ENCODE data around the gene SERP2. TPM values are rescaled to one million over a fixed set of nuclear protein-coding genes. Genes with fewer than 3 reads are reported as not detected.
A peak's percentile ranks its signal among the peaks of the same experiment; 100 is the strongest.

The SERP2 gene
- total and polyA plus RNA-seq, 2 of the 13 experiments (the other 11 are each of a cell fraction or from before 2014, with no cell fraction given) = not detected

DNA sequence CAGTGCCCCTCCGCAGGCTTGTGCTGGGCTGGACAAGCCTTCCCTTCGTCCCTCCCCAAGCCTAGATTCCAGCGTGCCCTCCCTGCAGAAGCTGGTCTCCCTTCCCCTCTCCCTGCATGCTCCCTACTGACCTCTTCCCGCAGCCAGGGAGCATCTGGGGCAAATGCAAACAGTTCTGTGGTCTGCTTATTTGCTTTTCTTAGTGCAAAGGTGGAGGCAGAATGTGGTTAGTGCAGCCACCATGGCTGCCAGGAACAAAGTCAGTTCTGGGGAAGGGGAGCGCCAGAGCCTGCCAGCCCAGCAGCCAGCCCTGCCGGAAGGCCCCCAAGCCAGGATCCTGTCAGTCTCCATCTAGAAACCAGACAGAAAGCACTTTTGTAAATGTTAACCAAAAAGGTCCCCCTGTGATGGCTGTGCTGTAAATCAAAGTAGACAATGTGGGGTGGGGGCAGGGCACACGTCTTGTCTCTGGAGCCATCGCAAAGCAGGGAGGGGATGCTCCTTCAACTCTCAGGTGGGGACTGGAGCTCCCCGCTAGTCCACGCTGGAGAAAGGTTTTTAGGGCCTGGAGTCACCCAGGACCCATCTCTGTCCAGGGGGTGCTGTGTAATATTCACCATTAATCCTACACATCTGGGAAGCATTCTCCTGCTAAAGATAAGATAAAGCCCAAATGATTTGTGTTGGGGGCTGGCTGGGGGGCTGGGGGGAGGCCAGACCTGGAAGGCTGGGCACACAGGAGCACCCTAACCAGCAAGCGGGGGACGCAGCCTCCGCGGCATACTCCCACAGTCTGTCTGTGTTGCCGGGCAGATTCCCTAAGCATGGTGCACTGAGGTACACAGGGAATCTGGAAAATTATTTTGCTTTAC is 30.9 kb downstream of the SERP2 start (continued):
- 0 out of 2 replicates have a peak, but pooled peaks have one; percentile 18 for TF ChIP-seq SIN3A (IDR thresholded peaks at IDR 0.05; ENCODE audit: borderline replicate concordance, low read depth, low read length)
- TF ChIP-seq FOXO1 (CRISPR knock-in tag; IDR thresholded peaks at IDR 0.05) = peak; percentile 79; the same call in 1 of the 2 replicates
- TF ChIP-seq KDM4B (CRISPR knock-in tag; IDR thresholded peaks at IDR 0.05) = peak; percentile 59; the same call in 1 of the 2 replicates
- TF ChIP-seq NFE2L2 (IDR thresholded peaks at IDR 0.05; ENCODE audit: low read length) = no peak; the same call in 1 of the 2 replicates
- TF ChIP-seq, protein P1, sequence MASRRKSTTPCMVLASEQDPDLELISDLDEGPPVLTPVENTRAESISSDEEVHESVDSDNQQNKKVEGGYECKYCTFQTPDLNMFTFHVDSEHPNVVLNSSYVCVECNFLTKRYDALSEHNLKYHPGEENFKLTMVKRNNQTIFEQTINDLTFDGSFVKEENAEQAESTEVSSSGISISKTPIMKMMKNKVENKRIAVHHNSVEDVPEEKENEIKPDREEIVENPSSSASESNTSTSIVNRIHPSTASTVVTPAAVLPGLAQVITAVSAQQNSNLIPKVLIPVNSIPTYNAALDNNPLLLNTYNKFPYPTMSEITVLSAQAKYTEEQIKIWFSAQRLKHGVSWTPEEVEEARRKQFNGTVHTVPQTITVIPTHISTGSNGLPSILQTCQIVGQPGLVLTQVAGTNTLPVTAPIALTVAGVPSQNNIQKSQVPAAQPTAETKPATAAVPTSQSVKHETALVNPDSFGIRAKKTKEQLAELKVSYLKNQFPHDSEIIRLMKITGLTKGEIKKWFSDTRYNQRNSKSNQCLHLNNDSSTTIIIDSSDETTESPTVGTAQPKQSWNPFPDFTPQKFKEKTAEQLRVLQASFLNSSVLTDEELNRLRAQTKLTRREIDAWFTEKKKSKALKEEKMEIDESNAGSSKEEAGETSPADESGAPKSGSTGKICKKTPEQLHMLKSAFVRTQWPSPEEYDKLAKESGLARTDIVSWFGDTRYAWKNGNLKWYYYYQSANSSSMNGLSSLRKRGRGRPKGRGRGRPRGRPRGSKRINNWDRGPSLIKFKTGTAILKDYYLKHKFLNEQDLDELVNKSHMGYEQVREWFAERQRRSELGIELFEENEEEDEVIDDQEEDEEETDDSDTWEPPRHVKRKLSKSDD (CRISPR knock-in tag; IDR thresholded peaks at IDR 0.05; ENCODE audit: low read depth) = peak; percentile 37; the same call in 1 of the 2 replicates
- no peak for TF ChIP-seq RCOR2 (CRISPR knock-in tag; IDR thresholded peaks at IDR 0.05)
- TF ChIP-seq ZFP41 (CRISPR knock-in tag; IDR thresholded peaks at IDR 0.05; ENCODE audit: borderline replicate concordance) = peak; percentile 67; the same call in 1 of the 2 replicates
- 0 out of 2 replicates have a peak, but pooled peaks have one; percentile 23 for TF ChIP-seq HIVEP1 (CRISPR knock-in tag; IDR thresholded peaks at IDR 0.05)
- TF ChIP-seq ZNF510 (CRISPR knock-in tag; IDR thresholded peaks at IDR 0.05; ENCODE audit: low read depth) = no peak
- TF ChIP-seq, protein P2, sequence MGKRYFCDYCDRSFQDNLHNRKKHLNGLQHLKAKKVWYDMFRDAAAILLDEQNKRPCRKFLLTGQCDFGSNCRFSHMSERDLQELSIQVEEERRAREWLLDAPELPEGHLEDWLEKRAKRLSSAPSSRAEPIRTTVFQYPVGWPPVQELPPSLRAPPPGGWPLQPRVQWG (CRISPR knock-in tag; IDR thresholded peaks at IDR 0.05; ENCODE audit: borderline replicate concordance, low read depth) = no peak
- no peak for TF ChIP-seq SATB2 (CRISPR knock-in tag; IDR thresholded peaks at IDR 0.05)
- TF ChIP-seq ZNF724P (CRISPR knock-in tag; IDR thresholded peaks at IDR 0.05; ENCODE audit: borderline replicate concordance) = peak; percentile 66; the same call in 1 of the 2 replicates
- TF ChIP-seq ZMAT3 (CRISPR knock-in tag; conservative IDR thresholded peaks at IDR 0.05) = peak; percentile 71; the same call in 1 of the 2 replicates
- TF ChIP-seq TAF15 (IDR thresholded peaks at IDR 0.05; ENCODE audit: low read depth, low read length, poor library complexity, severe bottlenecking) = no peak
- TF ChIP-seq RXRB (CRISPR knock-in tag; IDR thresholded peaks at IDR 0.05; ENCODE audit: borderline replicate concordance) = peak; percentile 92
- TF ChIP-seq GZF1 (CRISPR knock-in tag; IDR thresholded peaks at IDR 0.05) = no peak
- TF ChIP-seq, protein P3, sequence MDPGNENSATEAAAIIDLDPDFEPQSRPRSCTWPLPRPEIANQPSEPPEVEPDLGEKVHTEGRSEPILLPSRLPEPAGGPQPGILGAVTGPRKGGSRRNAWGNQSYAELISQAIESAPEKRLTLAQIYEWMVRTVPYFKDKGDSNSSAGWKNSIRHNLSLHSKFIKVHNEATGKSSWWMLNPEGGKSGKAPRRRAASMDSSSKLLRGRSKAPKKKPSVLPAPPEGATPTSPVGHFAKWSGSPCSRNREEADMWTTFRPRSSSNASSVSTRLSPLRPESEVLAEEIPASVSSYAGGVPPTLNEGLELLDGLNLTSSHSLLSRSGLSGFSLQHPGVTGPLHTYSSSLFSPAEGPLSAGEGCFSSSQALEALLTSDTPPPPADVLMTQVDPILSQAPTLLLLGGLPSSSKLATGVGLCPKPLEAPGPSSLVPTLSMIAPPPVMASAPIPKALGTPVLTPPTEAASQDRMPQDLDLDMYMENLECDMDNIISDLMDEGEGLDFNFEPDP (CRISPR knock-in tag; conservative IDR thresholded peaks at IDR 0.05) = no peak
- TF ChIP-seq, protein P4, sequence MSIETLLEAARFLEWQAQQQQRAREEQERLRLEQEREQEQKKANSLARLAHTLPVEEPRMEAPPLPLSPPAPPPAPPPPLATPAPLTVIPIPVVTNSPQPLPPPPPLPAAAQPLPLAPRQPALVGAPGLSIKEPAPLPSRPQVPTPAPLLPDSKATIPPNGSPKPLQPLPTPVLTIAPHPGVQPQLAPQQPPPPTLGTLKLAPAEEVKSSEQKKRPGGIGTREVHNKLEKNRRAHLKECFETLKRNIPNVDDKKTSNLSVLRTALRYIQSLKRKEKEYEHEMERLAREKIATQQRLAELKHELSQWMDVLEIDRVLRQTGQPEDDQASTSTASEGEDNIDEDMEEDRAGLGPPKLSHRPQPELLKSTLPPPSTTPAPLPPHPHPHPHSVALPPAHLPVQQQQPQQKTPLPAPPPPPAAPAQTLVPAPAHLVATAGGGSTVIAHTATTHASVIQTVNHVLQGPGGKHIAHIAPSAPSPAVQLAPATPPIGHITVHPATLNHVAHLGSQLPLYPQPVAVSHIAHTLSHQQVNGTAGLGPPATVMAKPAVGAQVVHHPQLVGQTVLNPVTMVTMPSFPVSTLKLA (IDR thresholded peaks at IDR 0.05) = no peak
- TF ChIP-seq PTBP1 (IDR thresholded peaks at IDR 0.05; ENCODE audit: low read depth, low read length, poor library complexity, severe bottlenecking) = no peak
- TF ChIP-seq, protein P5, sequence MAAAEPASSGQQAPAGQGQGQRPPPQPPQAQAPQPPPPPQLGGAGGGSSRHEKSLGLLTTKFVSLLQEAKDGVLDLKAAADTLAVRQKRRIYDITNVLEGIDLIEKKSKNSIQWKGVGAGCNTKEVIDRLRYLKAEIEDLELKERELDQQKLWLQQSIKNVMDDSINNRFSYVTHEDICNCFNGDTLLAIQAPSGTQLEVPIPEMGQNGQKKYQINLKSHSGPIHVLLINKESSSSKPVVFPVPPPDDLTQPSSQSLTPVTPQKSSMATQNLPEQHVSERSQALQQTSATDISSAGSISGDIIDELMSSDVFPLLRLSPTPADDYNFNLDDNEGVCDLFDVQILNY (CRISPR knock-in tag; conservative IDR thresholded peaks at IDR 0.05) = no peak
- peak; percentile 94 for TF ChIP-seq ZNF746 (CRISPR knock-in tag; IDR thresholded peaks at IDR 0.05)
- peak; percentile 22 for TF ChIP-seq HNRNPLL (IDR thresholded peaks at IDR 0.05; ENCODE audit: low read depth, low read length, poor library complexity, severe bottlenecking)

All from HepG2 (cell line).